Stromal cell of bone marrow (primary cell): ENCODE measurements around the gene TRIM40.
A peak's percentile ranks its signal among the peaks of the same experiment; 100 is the strongest.
"Not testable (repeated sequence)": the region's sequence is repeated elsewhere in the genome, so short reads cannot be mapped to it uniquely, and the experiment has no call there.

Source experiments
- DNase-seq: peaks from one replicate; pipeline ENCODE4 v3.0.0-alpha.2; 2012; ENCODE audit warnings: low read depth

TRIM40 gene

DNA sequence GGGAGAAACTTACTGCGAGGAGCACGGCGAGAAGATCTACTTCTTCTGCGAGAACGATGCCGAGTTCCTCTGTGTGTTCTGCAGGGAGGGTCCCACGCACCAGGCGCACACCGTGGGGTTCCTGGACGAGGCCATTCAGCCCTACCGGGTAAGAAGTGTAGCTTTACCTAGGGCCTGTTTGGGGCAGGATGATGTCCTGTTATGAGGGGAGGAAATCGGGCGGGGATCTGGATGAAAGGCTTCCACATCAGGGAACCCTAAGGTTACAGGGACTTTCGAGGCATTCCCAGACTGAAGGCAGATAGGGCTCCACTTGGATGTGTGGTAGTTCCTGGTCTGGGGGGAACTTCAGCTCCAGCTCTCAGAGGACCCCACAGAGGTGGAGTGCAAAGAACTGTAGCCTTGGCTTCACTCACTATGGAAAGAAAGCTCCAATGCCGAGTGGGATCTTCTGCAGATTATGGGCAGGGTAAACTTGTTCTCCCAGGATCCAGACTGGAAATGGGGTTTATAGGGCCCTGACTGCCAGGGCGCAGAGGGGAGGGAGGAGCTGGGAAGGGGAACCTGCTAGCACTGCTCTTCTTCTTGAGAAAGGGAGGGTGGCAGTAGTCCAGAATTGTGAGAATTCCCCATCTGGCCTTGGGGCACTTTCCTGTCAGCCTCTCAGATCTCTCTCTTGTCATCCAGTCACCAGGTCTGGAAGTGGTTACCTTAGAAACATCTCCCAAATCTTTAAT is 28.1 kb downstream of the TRIM40 start:
- no peak for DNase-seq

DNA sequence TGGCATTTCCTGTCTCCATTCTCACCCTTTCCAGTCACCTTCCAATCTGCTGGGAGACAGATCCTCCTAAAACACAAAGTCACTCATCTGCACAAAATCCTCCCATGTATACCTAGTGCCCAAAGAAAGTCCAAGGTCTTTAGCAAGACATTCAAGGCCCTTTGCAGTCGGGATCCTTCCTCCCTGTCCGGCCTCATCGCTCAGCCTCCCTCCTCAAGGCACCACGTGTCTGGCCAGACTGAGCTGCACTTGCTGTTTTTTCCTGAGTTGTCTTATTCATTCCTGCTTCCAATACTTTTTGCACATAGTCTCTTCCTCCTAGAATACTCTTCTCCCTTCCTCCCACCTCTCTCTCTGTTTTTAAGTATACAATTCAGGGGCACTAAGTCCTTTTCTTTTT is 28.8 kb downstream of the TRIM40 start:
- no peak for DNase-seq

DNA sequence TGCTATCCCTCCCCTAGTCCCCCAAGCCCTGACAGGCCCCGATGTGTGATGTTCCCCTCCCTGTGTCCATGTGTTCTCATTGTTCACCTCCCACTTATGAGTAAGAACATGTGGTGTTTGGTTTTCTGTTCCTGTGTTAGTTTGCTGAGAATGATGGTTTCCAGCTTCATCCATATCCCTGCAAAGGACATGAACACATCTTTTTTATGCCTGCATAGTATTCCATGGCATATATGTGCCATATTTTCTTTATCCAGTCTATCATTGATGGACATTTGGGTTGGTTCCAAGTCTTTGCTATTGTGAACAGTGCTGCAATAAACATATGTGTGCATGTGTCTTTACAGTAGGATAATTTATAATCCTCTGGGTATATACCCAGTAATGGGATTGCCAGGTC is 29.3 kb downstream of the TRIM40 start:
- not testable (repeated sequence) for DNase-seq

- DNase-seq: no peak
Observed at GRCh38 chr6:30167101-30167500, 31.2 kb downstream of the TRIM40 start.

GRCh38 chr6:30168741-30169140 is 32.8 kb downstream of the TRIM40 start:
- DNase-seq: no peak

DNA sequence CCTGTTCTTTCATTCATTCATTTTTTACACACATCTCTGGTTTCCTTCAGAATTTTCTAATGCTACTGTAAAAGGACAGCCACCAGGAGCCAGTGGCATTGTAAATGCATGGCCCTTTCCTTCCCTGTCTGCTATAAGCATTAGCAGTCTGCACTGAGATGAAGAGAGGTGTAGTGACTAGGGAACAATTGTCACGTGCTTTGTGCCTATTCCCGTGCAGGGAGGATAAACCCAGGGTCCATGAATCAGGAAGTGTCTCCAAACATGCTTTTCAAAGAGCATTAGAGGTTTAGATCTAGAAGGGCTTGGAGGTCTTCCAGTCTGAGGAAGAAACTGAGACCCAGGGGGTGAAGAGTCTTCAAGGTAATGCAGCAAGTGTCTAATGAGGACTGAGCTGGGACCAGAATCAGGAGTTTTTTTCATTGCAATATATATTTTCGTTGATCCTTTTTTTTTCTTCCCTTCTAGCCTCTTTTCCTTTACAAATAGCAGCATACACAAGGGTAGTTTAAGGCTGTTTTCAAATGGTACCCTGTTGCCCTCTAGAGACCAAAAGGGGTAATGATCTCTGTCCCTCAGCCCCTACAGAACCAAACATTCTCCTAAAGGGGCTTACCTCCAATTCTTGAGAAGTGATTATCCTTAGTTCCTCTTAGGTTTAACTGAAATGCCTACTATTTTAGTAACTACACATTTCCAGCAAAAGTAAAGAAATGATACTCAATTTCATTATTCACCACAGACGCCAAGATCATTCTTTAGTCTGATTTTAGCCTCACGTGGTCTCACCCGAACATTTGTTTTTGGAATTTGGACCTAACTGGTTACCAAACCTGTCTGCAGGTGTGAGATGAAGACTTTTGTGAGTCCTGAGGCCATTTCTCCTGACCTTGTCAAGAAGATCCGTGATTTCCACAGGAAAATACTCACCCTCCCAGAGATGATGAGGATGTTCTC is 34.0 kb downstream of the TRIM40 start:
- peak; percentile 44 for DNase-seq

DNA sequence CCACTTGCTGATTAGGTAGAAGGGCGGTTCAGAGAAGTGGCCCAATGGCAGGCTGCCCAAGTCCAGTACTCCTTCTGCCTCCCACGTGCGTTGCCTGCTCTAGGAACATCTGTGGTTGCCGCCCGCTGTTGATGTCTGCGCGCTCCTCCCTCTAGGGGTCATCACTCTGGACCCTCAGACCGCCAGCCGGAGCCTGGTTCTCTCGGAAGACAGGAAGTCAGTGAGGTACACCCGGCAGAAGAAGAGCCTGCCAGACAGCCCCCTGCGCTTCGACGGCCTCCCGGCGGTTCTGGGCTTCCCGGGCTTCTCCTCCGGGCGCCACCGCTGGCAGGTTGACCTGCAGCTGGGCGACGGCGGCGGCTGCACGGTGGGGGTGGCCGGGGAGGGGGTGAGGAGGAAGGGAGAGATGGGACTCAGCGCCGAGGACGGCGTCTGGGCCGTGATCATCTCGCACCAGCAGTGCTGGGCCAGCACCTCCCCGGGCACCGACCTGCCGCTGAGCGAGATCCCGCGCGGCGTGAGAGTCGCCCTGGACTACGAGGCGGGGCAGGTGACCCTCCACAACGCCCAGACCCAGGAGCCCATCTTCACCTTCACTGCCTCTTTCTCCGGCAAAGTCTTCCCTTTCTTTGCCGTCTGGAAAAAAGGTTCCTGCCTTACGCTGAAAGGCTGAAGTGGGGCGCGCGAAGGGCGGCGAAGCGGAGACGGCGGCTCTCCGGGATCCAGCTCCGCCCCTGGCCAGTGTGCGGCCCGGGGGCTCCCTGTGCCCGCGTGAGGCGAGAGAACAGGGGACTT is 35.9 kb downstream of the TRIM40 start:
- DNase-seq: no peak

DNA sequence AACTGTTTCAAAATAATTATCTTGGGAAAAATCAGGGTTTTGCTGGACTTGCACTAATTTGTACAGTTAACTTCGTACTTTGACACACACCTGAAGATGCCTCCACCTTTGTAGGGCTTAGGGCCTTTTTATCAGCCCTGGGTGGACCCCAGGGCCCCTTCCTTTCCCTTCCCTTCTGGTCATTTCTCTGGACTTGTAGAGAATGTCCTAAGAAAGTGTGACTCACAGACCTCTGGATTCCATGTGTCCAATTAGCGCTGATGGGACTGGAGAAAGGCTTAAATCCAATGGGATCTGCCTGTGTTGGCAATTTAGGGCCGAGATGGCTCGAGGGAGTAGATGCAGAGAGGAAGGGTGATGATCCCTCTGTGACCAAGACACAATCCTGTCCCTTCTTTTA is 36.7 kb downstream of the TRIM40 start:
- DNase-seq: no peak

DNA sequence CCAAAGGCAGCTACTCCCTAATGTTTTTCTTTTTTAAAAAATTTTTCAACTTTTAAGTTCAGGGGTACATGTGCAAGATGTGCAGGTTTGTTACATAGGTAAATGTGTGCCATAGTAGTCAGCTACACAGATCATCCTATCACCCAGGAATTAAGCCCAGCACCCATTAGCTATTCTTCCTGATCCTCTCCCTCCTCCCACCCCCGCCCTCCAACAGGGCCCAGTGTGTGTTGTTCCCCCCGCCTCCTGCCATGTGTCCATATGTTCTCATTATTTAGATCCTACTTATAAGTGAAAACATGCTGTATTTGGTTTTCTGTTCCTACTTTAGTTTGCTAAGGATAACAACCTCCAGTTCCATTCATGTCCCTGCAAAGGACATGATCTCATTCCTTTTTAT is 39.8 kb downstream of the TRIM40 start:
- DNase-seq: no peak

DNA sequence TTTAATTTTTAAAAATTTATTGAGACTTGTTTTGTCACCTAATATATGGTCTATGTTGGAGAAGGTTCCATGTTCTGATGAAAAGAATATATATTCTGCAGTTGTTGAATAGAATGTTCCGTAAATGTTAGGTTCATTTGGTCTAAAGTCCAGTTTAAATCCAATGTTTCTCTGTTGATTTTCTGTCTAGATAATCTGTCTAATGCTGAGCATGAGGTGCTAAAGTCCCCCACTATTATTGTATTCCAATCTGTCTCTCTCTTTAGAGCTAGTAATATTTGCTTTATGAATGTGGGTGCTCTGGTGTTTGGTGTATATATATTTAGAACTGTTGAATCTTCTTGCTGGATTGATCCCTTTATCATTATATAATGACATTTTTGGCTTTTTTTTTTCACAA is 42.9 kb downstream of the TRIM40 start:
- no peak for DNase-seq

GRCh38 chr6:30180145-30180544 is 44.2 kb downstream of the TRIM40 start:
- DNase-seq: no peak

- DNase-seq: no peak
Observed at GRCh38 chr6:30184417-30185031, 48.6 kb downstream of the TRIM40 start.

GRCh38 chr6:30185846-30186484 is 50.0 kb downstream of the TRIM40 start:
- no peak for DNase-seq

DNA sequence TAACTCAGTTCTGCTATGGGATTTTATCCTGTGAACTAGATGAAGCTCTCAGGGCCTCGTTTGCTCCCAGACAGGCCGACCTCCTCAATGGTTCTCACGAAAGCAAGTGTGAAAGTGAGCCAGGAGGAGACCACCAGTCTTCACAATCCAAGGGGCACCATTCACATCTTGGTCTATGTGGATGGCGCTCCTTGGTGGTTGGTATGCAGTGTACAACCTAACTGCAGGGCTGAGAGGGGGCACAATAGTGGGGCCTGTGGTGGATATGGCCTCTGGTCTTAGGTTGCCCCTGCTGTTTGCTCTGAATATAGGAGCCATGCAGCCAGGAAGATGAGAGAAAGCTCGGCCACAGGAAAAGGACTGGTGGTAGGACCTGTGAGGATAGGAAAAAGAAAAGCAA is 52.6 kb downstream of the TRIM40 start:
- DNase-seq: no peak

DNA sequence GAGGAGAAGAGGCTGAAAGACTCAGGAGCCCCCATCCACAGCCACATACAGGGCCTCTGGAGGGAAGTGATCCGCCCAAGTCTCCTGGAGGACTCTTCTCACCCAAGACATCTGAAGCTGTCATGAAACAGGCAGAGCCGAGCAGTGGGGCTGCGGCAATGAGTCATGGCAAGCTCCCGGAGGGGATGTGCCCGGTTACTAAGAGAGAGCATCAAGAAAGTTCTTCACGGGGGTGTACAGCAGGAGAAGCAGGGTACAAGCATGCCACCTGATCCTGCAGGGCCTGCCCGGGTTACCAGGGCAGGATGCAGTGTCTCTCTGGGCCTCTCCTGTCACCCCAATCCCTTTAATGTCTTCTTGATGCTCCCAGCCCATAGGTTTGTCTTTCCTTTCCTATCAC is 56.1 kb downstream of the TRIM40 start:
- DNase-seq: no peak

DNA sequence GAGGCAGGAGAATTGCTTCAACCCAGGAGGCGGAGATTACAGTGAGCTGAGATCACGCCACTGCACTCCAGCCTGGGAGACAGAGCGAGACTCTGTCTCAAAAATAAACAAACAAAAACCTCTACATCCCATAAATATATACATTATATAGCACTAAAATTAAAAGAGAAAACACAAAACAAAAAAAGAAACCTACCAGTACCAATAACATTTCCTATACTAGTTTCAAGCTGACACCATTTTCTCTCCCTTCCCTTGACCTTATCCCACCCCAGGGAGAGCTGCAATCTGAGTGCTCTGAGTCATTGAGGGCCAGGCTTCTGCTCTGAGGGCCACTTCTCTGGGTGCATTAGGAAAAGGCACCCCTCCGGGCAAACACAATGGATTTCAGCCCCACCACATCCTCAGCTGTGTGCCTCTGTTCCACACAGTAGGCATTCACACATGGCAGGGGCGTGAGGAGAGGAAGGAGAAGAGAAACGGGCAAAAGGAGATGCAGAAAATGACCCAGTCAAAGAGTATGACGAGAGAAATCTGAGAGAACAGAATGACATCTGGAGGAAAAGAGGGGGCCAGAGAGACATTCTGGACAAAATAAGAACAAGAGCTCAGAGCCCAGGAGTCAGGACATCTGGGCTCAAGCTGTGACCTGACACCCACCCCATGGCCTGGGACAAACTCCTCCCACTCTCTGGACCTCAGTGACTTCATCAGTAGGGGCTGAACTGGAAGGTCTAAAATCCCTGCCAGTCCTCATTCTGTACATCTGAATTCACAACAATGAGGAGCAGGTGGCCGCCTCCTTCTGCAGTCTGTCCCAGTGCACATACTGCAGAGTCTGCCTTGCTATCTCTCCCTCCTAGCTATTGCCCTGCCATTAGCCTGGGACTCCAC is 59.1 kb downstream of the TRIM40 start:
- no peak for DNase-seq

GRCh38 chr6:30195951-30196350 is 60.0 kb downstream of the TRIM40 start:
- DNase-seq: no peak

DNA sequence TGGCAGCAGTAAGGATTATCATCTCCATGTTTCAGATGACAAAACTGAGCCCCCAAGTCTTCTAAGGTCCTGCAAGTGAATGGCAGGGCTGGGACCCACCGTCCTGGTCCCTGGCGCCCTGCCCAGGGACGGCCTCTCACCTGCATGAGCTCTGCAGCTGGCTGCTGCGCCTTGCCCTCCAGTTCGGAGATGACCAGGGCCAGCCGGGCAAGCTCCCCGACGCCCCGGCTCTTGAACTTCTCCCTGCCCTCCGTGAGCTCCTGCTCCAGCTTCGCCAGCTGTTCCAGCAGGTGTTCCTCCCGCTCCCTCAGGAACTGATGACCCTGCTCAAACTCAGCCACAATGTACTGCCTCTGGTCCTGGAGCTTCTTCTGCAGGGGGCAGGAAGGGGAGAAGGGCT is 60.4 kb downstream of the TRIM40 start:
- DNase-seq: no peak
